Esophagus muscularis mucosa (tissue), 4 donors: ENCODE measurements around the gene METTL15. TPM values are rescaled to one million over a fixed set of nuclear protein-coding genes. Genes with fewer than 3 reads are reported as not detected.
"Not testable (repeated sequence)": the region's sequence is repeated elsewhere in the genome, so short reads cannot be mapped to it uniquely, and the experiment has no call there.

Source experiments
- DNase-seq: peaks from one replicate; pipeline ENCODE4 v3.0.0-alpha.2; 2017; ENCODE audit errors: extremely low spot score
- H3K27ac ChIP-seq, 4 donors: fragments of 200-600 bp; sonication (generic); replicated peaks in 1 of 4; 1 replicate in 3 of 4; 2 replicates in 1 of 4; pipeline ENCODE4 v1.5.1; 2016 to 2019; ENCODE audit warnings: mild to moderate bottlenecking in 1 of 4
- H3K27me3 ChIP-seq, 4 donors: fragments of 200-600 bp; sonication (generic); one replicate each; pipeline versions ENCODE4 v1.5.1 to v1.6.0; 2016 to 2019
- H3K36me3 ChIP-seq, 4 donors: fragments of 200-600 bp; sonication (generic); one replicate each; pipeline ENCODE4 v1.5.1; 2016 to 2019
- H3K4me1 ChIP-seq, 4 donors: fragments of 200-600 bp; sonication (generic); one replicate each; pipeline ENCODE4 v1.5.1; 2016 to 2019
- H3K4me3 ChIP-seq, 4 donors: fragments of 200-600 bp; sonication (generic); 1 replicate in 2 of 4; 2 replicates in 2 of 4; pipeline ENCODE4 v1.5.1; 2016 to 2019; ENCODE audit warnings: mild to moderate bottlenecking in 4 of 4, moderate library complexity in 1 of 4
- H3K9me3 ChIP-seq, 4 donors: fragments of 200-600 bp; sonication (generic); 1 replicate in 3 of 4; 2 replicates in 1 of 4; pipeline ENCODE4 v1.5.1; 2016 to 2019
- CTCF ChIP-seq, 3 experiments: fragments of 200-600 bp in 2 of 3; fragments of 450-650 bp in 1 of 3; sonication (generic) in 2 of 3; IDR thresholded peaks; one replicate each; pipeline ENCODE4 v1.5.1; 2017 to 2019; ENCODE audit warnings: antibody characterized with exemption in 3 of 3, mild to moderate bottlenecking in 2 of 3, moderate library complexity in 1 of 3
- EP300 ChIP-seq: sonication (generic); formaldehyde crosslinking; IDR thresholded peaks from one replicate; pipeline ENCODE4 v1.6.1; 2017; ENCODE audit warnings: antibody characterized with exemption
- POLR2A ChIP-seq: fragments of 450-650 bp; IDR thresholded peaks from one replicate; pipeline ENCODE4 v1.6.1; 2017; ENCODE audit warnings: antibody characterized with exemption, moderate library complexity, mild to moderate bottlenecking, low read depth
- POLR2AphosphoS5 ChIP-seq, 2 donors: sonication (generic); formaldehyde crosslinking; IDR thresholded peaks; one replicate each; pipeline ENCODE4 v1.6.1; 2017; ENCODE audit warnings: antibody characterized with exemption in 2 of 2
- WGBS: methylation state at CpG from one replicate; pipeline ENCODE4 v1.1.5; 2018; 5-methylcytosine and 5-hydroxymethylcytosine counted together
- intact Hi-C: fragments of 100-400 bp; cut with DNase I; formaldehyde crosslinking; loops from one replicate; pipeline ENCODE4 v1.15.1; 2023
- total RNA-seq, 4 donors: library from RNA; depleted of rRNA; stranded (reverse); fragments of >200 nt; gene quantifications; one replicate each; pipeline versions ENCODE4 v1.1.0 to v1.2.1, GENCODE V29; 2016

Gene METTL15
- total RNA-seq, 4 donors from 2014 or later = 7.5 to 10.0 (median 8.5) TPM

GRCh38 chr11:28269586-28269985, 161.4 kb downstream of the METTL15 start:
- intact Hi-C loops = no loop called here
- Histone ChIP-seq H3K27ac (no peak overlapping the region), H3K4me3 (no peak overlapping the region), H3K36me3 (no peaks in the 10 kb centered on the region), H3K4me1 (no peaks in the 10 kb centered on the region), H3K27me3 (no peaks in the 10 kb centered on the region), H3K9me3 (no peaks in the 10 kb centered on the region)
- DNase-seq = no peak
- 97% methylated on average over 1 of the region's 1 CpG for WGBS
- TF ChIP-seq EP300 (no peak), POLR2AphosphoS5 (IDR thresholded peaks at IDR 0.05) (no peak), POLR2A (no peak), CTCF (IDR thresholded peaks at IDR 0.05) (no peak)

- intact Hi-C loops, H3K27ac ChIP-seq, H3K4me3 ChIP-seq, H3K36me3 ChIP-seq, DNase-seq, H3K9me3 ChIP-seq, H3K27me3 ChIP-seq, H3K4me1 ChIP-seq: not testable (repeated sequence)
- WGBS = 100% methylated on average over 2 of the region's 2 CpGs
Observed at GRCh38 chr11:28272247-28272646, 164.1 kb downstream of the METTL15 start.

- intact Hi-C loops = no loop called here
Observed at GRCh38 chr11:28274216-28274615, 166.0 kb downstream of the METTL15 start.

GRCh38 chr11:28284196-28284595, 176.0 kb downstream of the METTL15 start:
- Histone ChIP-seq H3K36me3 (no peaks in the 10 kb centered on the region), H3K27me3 (no peaks in the 10 kb centered on the region), H3K4me1 (no peaks in the 10 kb centered on the region), H3K27ac (no peak overlapping the region), H3K4me3 (no peak overlapping the region), H3K9me3 (no peaks in the 10 kb centered on the region)
- no peak for DNase-seq
- TF ChIP-seq POLR2A = no peak
- TF ChIP-seq CTCF (IDR thresholded peaks at IDR 0.05) = no peak
- no peak for TF ChIP-seq EP300
- TF ChIP-seq POLR2AphosphoS5 (IDR thresholded peaks at IDR 0.05) = no peak
- WGBS = 100% methylated on average over 1 of the region's 1 CpG
- intact Hi-C loops = no loop called here

More at GRCh38 chr11:28274216-28274615, 166.0 kb downstream of the METTL15 start:
- Histone ChIP-seq H3K27ac (no peak overlapping the region), H3K27me3 (no peaks in the 10 kb centered on the region), H3K36me3 (no peaks in the 10 kb centered on the region), H3K4me1 (no peaks in the 10 kb centered on the region), H3K9me3 (no peaks in the 10 kb centered on the region), H3K4me3 (no peak overlapping the region)
- DNase-seq = no peak
- no peak for TF ChIP-seq POLR2AphosphoS5 (IDR thresholded peaks at IDR 0.05)
- TF ChIP-seq POLR2A = no peak
- no peak for TF ChIP-seq EP300

- Histone ChIP-seq H3K9me3 (no peaks in the 10 kb centered on the region), H3K27me3 (no peaks in the 10 kb centered on the region), H3K36me3 (peaks cover 0 to 17% (median 4%) of the 10 kb centered on the region in 4 donors), H3K4me3 (no peak overlapping the region), H3K27ac (no peak overlapping the region), H3K4me1 (no peaks in the 10 kb centered on the region)
- TF ChIP-seq POLR2AphosphoS5 (IDR thresholded peaks at IDR 0.05) (no peak), POLR2A (no peak), EP300 (no peak), CTCF (IDR thresholded peaks at IDR 0.05) (no peak)
- intact Hi-C loops = no loop called here
- no peak for DNase-seq
- 92% methylated on average over 1 of the region's 1 CpG for WGBS
Observed at GRCh38 chr11:28289444-28289843, 181.3 kb downstream of the METTL15 start.

- H3K9me3 ChIP-seq, H3K27me3 ChIP-seq, H3K4me3 ChIP-seq, intact Hi-C loops, H3K4me1 ChIP-seq, H3K27ac ChIP-seq, DNase-seq: not testable (repeated sequence)
- H3K36me3 ChIP-seq = peaks cover 0 to 17% (median 6%) of the 10 kb centered on the region in 4 donors
- 88% methylated on average over 7 of the region's 7 CpGs for WGBS
Observed at GRCh38 chr11:28290995-28291394, 182.8 kb downstream of the METTL15 start.
